ENCODE measurements around the gene LRTM2. TPM values are rescaled to one million over a fixed set of nuclear protein-coding genes. Genes with fewer than 3 reads are reported as not detected.

The LRTM2 gene
- total and polyA plus RNA-seq, 2 of the 4 experiments (the other 2 are of a cell fraction) = not detected

DNA sequence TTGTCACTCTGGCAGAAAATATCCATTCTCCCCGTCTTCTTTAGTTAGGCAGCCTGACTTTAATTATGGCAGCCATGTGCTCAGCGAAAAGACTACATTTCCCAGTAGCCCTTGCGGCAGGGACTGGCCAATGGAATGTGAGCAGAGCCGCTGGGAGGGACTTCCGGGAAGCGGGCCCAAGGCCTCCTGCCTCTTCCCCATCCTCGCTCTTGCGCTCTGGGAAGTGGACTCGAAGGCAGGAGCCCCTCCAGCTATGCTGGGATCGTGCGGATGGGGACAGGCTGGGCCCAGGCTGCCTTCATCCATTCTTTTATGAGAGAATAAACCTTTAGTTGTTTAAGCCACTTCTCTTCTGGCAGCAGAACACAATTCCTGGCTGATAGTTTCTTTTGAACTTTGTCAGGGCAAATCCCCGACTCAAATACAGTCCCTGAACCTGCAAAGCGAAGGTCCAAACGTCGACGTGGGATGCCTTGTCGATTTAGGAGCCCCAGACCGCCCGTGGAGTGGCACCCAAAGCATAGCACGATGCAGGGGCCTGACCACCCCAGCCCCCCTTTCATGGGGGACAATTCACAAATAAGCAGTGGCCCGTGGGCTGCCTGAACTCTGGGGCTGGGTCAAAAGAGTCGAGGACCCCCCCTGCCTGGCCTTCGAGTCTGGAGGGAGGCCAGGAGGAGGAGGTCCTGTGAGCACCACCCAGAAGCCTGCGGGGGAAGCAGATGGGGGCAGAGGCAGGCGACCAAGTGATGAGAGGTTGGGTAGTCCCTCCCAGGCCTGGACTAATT lies 15.6 kb upstream of the LRTM2 start:
- no peak overlapping the region for H3K9ac ChIP-seq (ENCODE audit: low read depth, low read length)
- CTCF ChIA-PET = no interaction called here
- peak overlapping the region; percentile 63; the same call in 1 of the 2 replicates for H3K18ac ChIP-seq (ENCODE audit: low read depth, low read length)
- H3K56ac ChIP-seq (ENCODE audit: extremely low read depth, insufficient read depth, low read length) = peak overlapping the region; percentile 0; the same call in 1 of the 2 replicates
- no peak overlapping the region for H3K23ac ChIP-seq (ENCODE audit: low read depth, low read length)
- H3K4me1 ChIP-seq (ENCODE audit: control insufficient read depth, insufficient read depth, low read length) = no peaks in the 10 kb centered on the region
- POLR2A ChIA-PET (ENCODE audit: unreplicated experiment) = no interaction called here
- DNase-seq (peak; percentile 88), ATAC-seq (ENCODE audit: low read depth) (peak; percentile 90)
- peak overlapping the region; percentile 100 for H4K5ac ChIP-seq (ENCODE audit: low read depth, low read length)
- no peaks in the 10 kb centered on the region for H4K20me1 ChIP-seq (ENCODE audit: insufficient read depth, low read length)
- H3K9me1 ChIP-seq (ENCODE audit: insufficient read depth, low read length) = no peaks in the 10 kb centered on the region
- peak overlapping the region; percentile 96 to 98 for H4K8ac ChIP-seq (ENCODE audit: low read depth in 2 of 2, low read length in 2 of 2)
- peak overlapping the region; percentile 11; the same call in 1 of the 2 replicates for H3K14ac ChIP-seq (replicated peaks; ENCODE audit: low read depth, low read length)
- H2AK5ac ChIP-seq (ENCODE audit: low read depth, low read length) = peak overlapping the region; percentile 20; the same call in 1 of the 2 replicates
- H2AK9ac ChIP-seq (replicated peaks; ENCODE audit: low read depth, low read length, poor library complexity) = peak overlapping the region; percentile 76
- dilution Hi-C loops (cut with HindIII; ENCODE audit: low sequenced_read_pairs, unreplicated experiment) (no loop called here), in situ Hi-C loops (cut with MboI; ENCODE audit: low sequenced_read_pairs) (loop anchor here (10.0 to 25.0 kb wide), 3 partner anchors 220 to 780 kb away; no protein-coding TSS in a partner anchor), intact Hi-C loops (cut with micrococcal nuclease) (no loop called here)
- no peak overlapping the region; the same call in 1 of the 2 replicates for H2BK120ac ChIP-seq (ENCODE audit: low read depth, low read length)
- H2BK20ac ChIP-seq (ENCODE audit: low read depth, low read length) = no peak overlapping the region
- H3K9me3 ChIP-seq (ENCODE audit: control insufficient read depth, insufficient read depth, low read length) = no peaks in the 10 kb centered on the region
- WGBS, 2 experiments (ENCODE audit: extremely low coverage in 2 of 2, insufficient read length in 1 of 2) = 72% methylated on average over 6 of the region's 25 CpGs; no CpG with 5 or more reads in 1 of the 2 experiments
- no peak overlapping the region for H3K4me2 ChIP-seq (ENCODE audit: low read depth, low read length)
- H3K79me1 ChIP-seq (ENCODE audit: low read depth in 1 of 2, low read length in 2 of 2) = no peaks in the 10 kb centered on the region
- TF ChIP-seq, protein P1, sequence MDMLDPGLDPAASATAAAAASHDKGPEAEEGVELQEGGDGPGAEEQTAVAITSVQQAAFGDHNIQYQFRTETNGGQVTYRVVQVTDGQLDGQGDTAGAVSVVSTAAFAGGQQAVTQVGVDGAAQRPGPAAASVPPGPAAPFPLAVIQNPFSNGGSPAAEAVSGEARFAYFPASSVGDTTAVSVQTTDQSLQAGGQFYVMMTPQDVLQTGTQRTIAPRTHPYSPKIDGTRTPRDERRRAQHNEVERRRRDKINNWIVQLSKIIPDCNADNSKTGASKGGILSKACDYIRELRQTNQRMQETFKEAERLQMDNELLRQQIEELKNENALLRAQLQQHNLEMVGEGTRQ (IDR thresholded peaks at IDR 0.05; ENCODE audit: low read depth, low read length) = peak; percentile 27; the same call in 1 of the 2 replicates
- TF ChIP-seq CTCF (conservative IDR thresholded peaks at IDR 0.05; ENCODE audit: low read depth, low read length) (no peak), SMC3 (IDR thresholded peaks at IDR 0.05; ENCODE audit: low read depth, low read length) (0 out of 2 replicates have a peak, but pooled peaks have one; percentile 4)
- H3K27me3 ChIP-seq (ENCODE audit: control insufficient read depth, insufficient read depth, low read length) = no peaks in the 10 kb centered on the region
- peak overlapping the region; percentile 31 for H2BK5ac ChIP-seq (ENCODE audit: low read depth, low read length, poor library complexity, severe bottlenecking)
- peak overlapping the region; percentile 89 for H2AFZ ChIP-seq (replicated peaks; ENCODE audit: low read length, poor library complexity)
- peak overlapping the region; percentile 30 for H4K91ac ChIP-seq (ENCODE audit: insufficient read depth, low read depth, low read length)
- H3K4ac ChIP-seq (ENCODE audit: low read depth, low read length) = peak overlapping the region; percentile 18; the same call in 1 of the 2 replicates
- H3K4me3 ChIP-seq (ENCODE audit: insufficient read depth, low read depth, low read length) = no peak overlapping the region
- peak overlapping the region; percentile 12; the same call in 1 of the 2 replicates for H3K27ac ChIP-seq (ENCODE audit: insufficient read depth, low read length)
- no TSS peak for BruUV-seq (replicated peaks)
- no peak overlapping the region for H2BK15ac ChIP-seq (ENCODE audit: low read depth, low read length)
- no peaks in the 10 kb centered on the region for H3K36me3 ChIP-seq (ENCODE audit: control insufficient read depth, insufficient read depth, low read length)

Data from IMR-90 (cell line).